ENCODE measurements around the gene OR51Q1. TPM values are rescaled to one million over a fixed set of nuclear protein-coding genes. Genes with fewer than 3 reads are reported as not detected.

OR51Q1 gene
- total RNA-seq, 2 experiments from 2014 or later = not detected

DNA sequence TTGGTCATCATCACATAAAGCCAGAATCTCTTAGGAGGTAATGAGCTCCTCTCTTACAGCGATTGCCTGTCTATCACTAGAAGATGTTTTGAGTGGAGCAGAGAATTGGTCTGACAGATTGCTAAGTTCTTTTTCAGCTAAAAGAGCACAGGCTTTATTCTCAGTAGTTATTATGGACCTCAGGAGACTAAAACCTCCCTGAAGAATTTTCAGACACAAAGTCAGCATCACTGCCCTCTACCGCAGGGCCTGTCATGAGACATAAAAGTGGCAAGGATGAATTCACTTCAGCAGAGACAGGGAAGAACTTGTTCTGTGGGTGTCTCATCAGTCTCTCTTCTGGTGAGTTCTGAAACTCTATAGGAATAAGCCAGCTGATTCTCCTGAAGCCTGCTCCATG is 27.1 kb downstream of the OR51Q1 start, which contains the start of gene OR51I2:
Gene OR51I2, plus strand, starts transcription at position 301 of the 400 bp plus-strand sequence. CDS start 4,166 bp downstream, outside the sequence.
- Mint-ChIP-seq H3K4me1 (ENCODE audit: low read depth) (no peaks in the 10 kb centered on the region), H3K4me3 (no peak within 1 kb of the TSS), H3K27me3 (peaks cover 8% of the 10 kb centered on the region)

GRCh38 chr11:5449432-5449831 is 27.5 kb downstream of the OR51Q1 start:
- ATAC-seq (ENCODE audit: poor library complexity) = no peak

More for the DNA sequence above, 27.1 kb downstream of the OR51Q1 start, which contains the start of gene OR51I2:
- TF ChIP-seq, protein P1, sequence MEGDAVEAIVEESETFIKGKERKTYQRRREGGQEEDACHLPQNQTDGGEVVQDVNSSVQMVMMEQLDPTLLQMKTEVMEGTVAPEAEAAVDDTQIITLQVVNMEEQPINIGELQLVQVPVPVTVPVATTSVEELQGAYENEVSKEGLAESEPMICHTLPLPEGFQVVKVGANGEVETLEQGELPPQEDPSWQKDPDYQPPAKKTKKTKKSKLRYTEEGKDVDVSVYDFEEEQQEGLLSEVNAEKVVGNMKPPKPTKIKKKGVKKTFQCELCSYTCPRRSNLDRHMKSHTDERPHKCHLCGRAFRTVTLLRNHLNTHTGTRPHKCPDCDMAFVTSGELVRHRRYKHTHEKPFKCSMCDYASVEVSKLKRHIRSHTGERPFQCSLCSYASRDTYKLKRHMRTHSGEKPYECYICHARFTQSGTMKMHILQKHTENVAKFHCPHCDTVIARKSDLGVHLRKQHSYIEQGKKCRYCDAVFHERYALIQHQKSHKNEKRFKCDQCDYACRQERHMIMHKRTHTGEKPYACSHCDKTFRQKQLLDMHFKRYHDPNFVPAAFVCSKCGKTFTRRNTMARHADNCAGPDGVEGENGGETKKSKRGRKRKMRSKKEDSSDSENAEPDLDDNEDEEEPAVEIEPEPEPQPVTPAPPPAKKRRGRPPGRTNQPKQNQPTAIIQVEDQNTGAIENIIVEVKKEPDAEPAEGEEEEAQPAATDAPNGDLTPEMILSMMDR (IDR thresholded peaks at IDR 0.05) = no peak
- no peak within 1 kb of the TSS for H3K27ac ChIP-seq (ENCODE audit: low read depth in 1 of 2, low read length in 2 of 2)
- H3K36me3 Mint-ChIP-seq (ENCODE audit: low read depth) = no peaks in the 10 kb centered on the region
- DNase-seq = no peak
- intact Hi-C loops (cut with DNase I, micrococcal nuclease) = no loop called here
- ChIA-PET POLR2A (no interaction called here), CTCF (no interaction called here)
- H3K27ac Mint-ChIP-seq = no peak within 1 kb of the TSS
- H3K9me3 ChIP-seq (ENCODE audit: control insufficient read depth in 1 of 2, insufficient read depth in 1 of 2, low read length in 2 of 2) = no peaks in the 10 kb centered on the region
- H3K27me3 ChIP-seq (ENCODE audit: control insufficient read depth in 1 of 2, insufficient read depth in 2 of 2, low read length in 2 of 2) = no peaks in the 10 kb centered on the region
- H3K4me3 ChIP-seq (ENCODE audit: low read length) = no peak within 1 kb of the TSS
- H3K36me3 ChIP-seq (ENCODE audit: insufficient read depth, low read length) = no peaks in the 10 kb centered on the region
- no peak for ATAC-seq (ENCODE audit: poor library complexity)
- H3K9me3 Mint-ChIP-seq = no peaks in the 10 kb centered on the region
- H3K4me1 ChIP-seq (ENCODE audit: insufficient read depth, low read length) = no peaks in the 10 kb centered on the region

GRCh38 chr11:5460983-5461621 is 39.2 kb downstream of the OR51Q1 start:
- no peak for DNase-seq
- ChIA-PET POLR2A (no interaction called here), CTCF (no interaction called here)

More at GRCh38 chr11:5449432-5449831, 27.5 kb downstream of the OR51Q1 start:
- no peak overlapping the region for H3K4me3 Mint-ChIP-seq
- H3K9me3 Mint-ChIP-seq = no peaks in the 10 kb centered on the region
- Histone ChIP-seq H3K36me3 (ENCODE audit: insufficient read depth, low read length) (no peaks in the 10 kb centered on the region), H3K9me3 (ENCODE audit: control insufficient read depth in 1 of 2, insufficient read depth in 1 of 2, low read length in 2 of 2) (no peaks in the 10 kb centered on the region), H3K27me3 (ENCODE audit: control insufficient read depth in 1 of 2, insufficient read depth in 2 of 2, low read length in 2 of 2) (no peaks in the 10 kb centered on the region), H3K4me1 (ENCODE audit: insufficient read depth, low read length) (no peaks in the 10 kb centered on the region), H3K4me3 (ENCODE audit: low read length) (no peak overlapping the region), H3K27ac (ENCODE audit: low read depth in 1 of 2, low read length in 2 of 2) (no peak overlapping the region)
- no peak overlapping the region for H3K27ac Mint-ChIP-seq
- H3K36me3 Mint-ChIP-seq (ENCODE audit: low read depth) = no peaks in the 10 kb centered on the region
- intact Hi-C loops (cut with DNase I, micrococcal nuclease) = no loop called here
- no peak for DNase-seq
- H3K27me3 Mint-ChIP-seq = peaks cover 4% of the 10 kb centered on the region
- H3K4me1 Mint-ChIP-seq (ENCODE audit: low read depth) = no peaks in the 10 kb centered on the region
- POLR2A ChIA-PET = no interaction called here
- TF ChIP-seq, protein P1 (IDR thresholded peaks at IDR 0.05) = no peak
- CTCF ChIA-PET = no interaction called here

More at GRCh38 chr11:5460983-5461621, 39.2 kb downstream of the OR51Q1 start:
- no peaks in the 10 kb centered on the region for H3K36me3 ChIP-seq (ENCODE audit: insufficient read depth, low read length)
- Mint-ChIP-seq H3K4me3 (no peak overlapping the region), H3K4me1 (ENCODE audit: low read depth) (no peaks in the 10 kb centered on the region), H3K27me3 (peaks cover 9% of the 10 kb centered on the region), H3K36me3 (ENCODE audit: low read depth) (no peaks in the 10 kb centered on the region), H3K27ac (no peak overlapping the region), H3K9me3 (no peaks in the 10 kb centered on the region)
- H3K27ac ChIP-seq (ENCODE audit: low read depth in 1 of 2, low read length in 2 of 2) = no peak overlapping the region
- no peaks in the 10 kb centered on the region for H3K4me1 ChIP-seq (ENCODE audit: insufficient read depth, low read length)
- no peak overlapping the region for H3K4me3 ChIP-seq (ENCODE audit: low read length)
- ATAC-seq (ENCODE audit: poor library complexity) = no peak
- no peaks in the 10 kb centered on the region for H3K27me3 ChIP-seq (ENCODE audit: control insufficient read depth in 1 of 2, insufficient read depth in 2 of 2, low read length in 2 of 2)
- TF ChIP-seq, protein P1 (IDR thresholded peaks at IDR 0.05) = no peak
- peaks cover 0 to 8% of the 10 kb centered on the region in 2 experiments for H3K9me3 ChIP-seq (ENCODE audit: control insufficient read depth in 1 of 2, insufficient read depth in 1 of 2, low read length in 2 of 2)
- intact Hi-C loops (cut with DNase I, micrococcal nuclease) = no loop called here
